ENCODE results near the gene KDM3A.

Gene KDM3A

DNA sequence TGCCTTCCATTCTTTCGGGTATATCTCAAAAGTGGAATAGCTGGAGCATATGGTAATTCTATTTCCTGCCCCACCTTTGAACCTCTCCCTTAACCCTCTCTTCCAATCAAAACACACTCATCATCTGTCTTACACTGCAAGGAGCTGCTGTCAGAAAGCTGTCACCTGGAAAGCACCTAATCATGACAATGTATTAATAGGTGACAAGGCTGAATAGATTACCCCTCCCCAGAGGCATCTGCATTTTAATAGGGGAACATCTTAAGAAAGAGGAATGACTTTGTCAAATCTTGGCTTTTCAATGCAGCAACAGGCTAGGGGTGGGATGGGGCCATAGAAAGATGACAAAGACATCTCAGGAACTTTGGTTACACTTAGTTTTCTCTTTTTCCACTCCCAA lies 80.8 kb downstream of the KDM3A start:
- no peak overlapping the region for H3K4me3 ChIP-seq (ENCODE audit: low read depth, low read length)
- TF ChIP-seq CTCF (IDR thresholded peaks at IDR 0.05; ENCODE audit: insufficient read depth, low read depth, low read length, missing control alignments), result no peak
- no peak for DNase-seq (ENCODE audit: low read depth)

- DNase-seq (ENCODE audit: low read depth), result no peak
- no peak for TF ChIP-seq CTCF (IDR thresholded peaks at IDR 0.05; ENCODE audit: insufficient read depth, low read depth, low read length, missing control alignments)
- no peak overlapping the region for H3K4me3 ChIP-seq (ENCODE audit: low read depth, low read length)
Observed at GRCh38 chr2:86522711-86523110, 81.5 kb downstream of the KDM3A start.

DNA sequence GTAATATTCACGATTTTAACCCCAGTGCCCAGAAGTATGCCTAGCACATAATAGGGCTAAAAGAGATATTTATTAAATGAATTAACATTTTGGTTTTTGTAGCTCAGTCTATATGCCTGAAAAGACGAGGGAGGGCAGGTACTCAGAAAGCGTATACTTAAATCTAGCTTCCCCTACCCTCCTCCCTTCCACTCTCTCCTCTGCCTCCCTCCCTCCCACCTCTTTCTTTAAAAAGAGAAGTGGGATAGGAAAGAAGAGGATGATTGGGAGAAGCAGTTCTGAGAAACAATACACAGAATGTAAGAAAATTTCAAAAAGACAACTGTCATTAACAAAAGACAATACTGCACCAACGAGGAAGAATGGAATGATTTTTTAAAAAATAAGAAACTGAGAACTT lies 82.3 kb downstream of the KDM3A start:
- H3K4me3 ChIP-seq (ENCODE audit: low read depth, low read length), result no peak overlapping the region
- DNase-seq (ENCODE audit: low read depth), result no peak
- no peak for TF ChIP-seq CTCF (IDR thresholded peaks at IDR 0.05; ENCODE audit: insufficient read depth, low read depth, low read length, missing control alignments)

- no peak for TF ChIP-seq CTCF (IDR thresholded peaks at IDR 0.05; ENCODE audit: insufficient read depth, low read depth, low read length, missing control alignments)
Observed at GRCh38 chr2:86525421-86526340, 84.5 kb downstream of the KDM3A start.

DNA sequence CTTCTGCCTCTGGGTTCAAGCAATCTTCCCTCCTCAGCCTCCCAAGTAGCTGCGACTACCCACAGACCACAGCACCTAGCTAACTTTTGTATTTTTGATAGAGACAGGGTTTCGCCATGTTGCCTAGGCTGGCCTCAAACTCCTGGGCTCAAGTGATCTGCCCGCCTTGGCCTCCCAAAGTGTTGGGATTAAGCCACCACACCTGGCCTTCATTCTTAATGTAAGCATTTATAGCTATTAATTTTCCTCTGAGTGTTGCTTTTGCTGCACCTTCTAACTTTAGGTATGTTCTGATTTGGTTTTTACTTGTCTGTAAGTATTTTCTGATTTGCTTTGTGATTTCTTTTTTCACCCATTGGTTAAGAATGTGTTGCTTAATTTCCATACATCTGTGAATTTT lies 92.4 kb downstream of the KDM3A start:
- TF ChIP-seq CTCF (IDR thresholded peaks at IDR 0.05; ENCODE audit: insufficient read depth, low read depth, low read length, missing control alignments), result no peak
- no peak overlapping the region for H3K4me3 ChIP-seq (ENCODE audit: low read depth, low read length)
- no peak for DNase-seq (ENCODE audit: low read depth)

More at GRCh38 chr2:86525421-86526340, 84.5 kb downstream of the KDM3A start:
- H3K4me3 ChIP-seq (ENCODE audit: low read depth, low read length), result no peak overlapping the region
- no peak for DNase-seq (ENCODE audit: low read depth)

- DNase-seq (ENCODE audit: low read depth), result no peak
- TF ChIP-seq CTCF (IDR thresholded peaks at IDR 0.05; ENCODE audit: insufficient read depth, low read depth, low read length, missing control alignments), result no peak
- no peak overlapping the region for H3K4me3 ChIP-seq (ENCODE audit: low read depth, low read length)
Observed at GRCh38 chr2:86541334-86541733, 100.2 kb downstream of the KDM3A start.

All from GM12865 (cell line).